Measurements from ENCODE around the gene METTL1.

The METTL1 gene

DNA sequence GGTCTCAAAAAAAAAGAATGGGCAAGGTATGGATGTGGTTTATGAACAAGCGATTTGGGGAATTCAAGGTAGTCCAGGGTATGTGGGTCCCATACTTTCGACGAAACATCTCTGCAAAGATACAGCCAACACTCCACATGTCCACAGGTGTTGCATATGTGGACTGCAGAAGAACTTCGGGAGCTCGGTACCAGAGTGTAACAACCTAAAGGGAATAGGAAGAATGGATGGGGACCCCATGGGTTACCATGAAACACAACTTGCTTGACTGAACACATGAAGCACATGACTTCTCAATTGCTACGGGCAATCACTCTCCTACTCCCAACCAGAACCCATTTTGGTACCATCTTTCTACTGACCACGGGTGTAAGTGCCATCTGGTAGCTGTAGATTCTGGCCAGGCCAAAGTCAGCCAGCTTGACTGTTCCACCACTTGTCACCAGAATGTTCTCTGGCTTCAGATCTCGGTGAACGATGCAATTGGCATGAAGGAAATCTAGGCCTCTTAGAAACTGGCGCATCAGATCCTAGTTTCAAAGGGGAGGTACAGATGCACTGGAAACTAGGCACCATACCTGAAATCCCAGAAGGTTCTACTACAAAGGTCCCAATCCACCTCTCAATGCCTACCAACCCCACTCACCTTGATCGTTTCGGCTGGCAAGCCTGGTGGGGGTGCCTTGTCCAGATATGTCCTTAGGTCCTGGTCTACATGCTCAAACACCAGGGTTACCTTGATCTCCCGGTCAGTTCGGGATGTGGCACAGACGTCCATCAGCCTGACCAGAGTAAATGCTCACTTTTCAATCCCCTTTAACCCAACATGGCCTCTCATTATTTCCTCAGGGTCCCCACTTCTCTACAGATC, 21.1 kb downstream of the METTL1 start:
- Mint-ChIP-seq H3K36me3 (ENCODE audit: low read depth) (peaks cover 62% of the 10 kb centered on the region), H3K9me3 (no peaks in the 10 kb centered on the region), H3K27me3 (peaks cover 7% of the 10 kb centered on the region), H3K4me3 (peak overlapping the region; percentile 81), H3K4me1 (ENCODE audit: low read depth) (peaks cover 66% of the 10 kb centered on the region), H3K27ac (peak overlapping the region; percentile 83)
- intact Hi-C loops (cut with micrococcal nuclease) = loop anchor here (5.0 kb wide), 1 partner anchor 203 kb away; the partner anchor contains the start of gene DCTN2

DNA sequence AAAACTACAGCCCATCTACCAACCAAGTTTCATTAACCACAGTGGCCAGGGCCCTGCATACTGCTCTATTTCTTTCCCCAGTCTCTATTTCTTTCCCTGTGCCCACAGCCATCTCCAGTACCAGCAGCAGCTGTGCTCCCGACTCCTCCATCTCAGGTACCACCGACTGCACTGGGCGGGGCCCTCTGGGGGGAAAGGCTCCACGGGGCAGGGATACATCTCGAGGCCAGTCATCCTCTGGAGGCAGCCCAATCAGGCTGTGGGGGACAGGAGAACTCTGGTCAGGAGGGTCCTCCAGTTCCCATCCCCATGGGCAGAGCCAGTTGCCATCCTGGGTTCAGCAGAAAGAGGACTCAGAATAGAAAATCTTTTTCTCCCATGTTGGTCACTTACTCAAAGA, 22.8 kb downstream of the METTL1 start:
- Mint-ChIP-seq H3K4me3 (no peak overlapping the region), H3K36me3 (ENCODE audit: low read depth) (peaks cover 73% of the 10 kb centered on the region), H3K27me3 (no peaks in the 10 kb centered on the region), H3K4me1 (ENCODE audit: low read depth) (peaks cover 68% of the 10 kb centered on the region), H3K9me3 (no peaks in the 10 kb centered on the region), H3K27ac (no peak overlapping the region)
- intact Hi-C loops (cut with micrococcal nuclease) = no loop called here

DNA sequence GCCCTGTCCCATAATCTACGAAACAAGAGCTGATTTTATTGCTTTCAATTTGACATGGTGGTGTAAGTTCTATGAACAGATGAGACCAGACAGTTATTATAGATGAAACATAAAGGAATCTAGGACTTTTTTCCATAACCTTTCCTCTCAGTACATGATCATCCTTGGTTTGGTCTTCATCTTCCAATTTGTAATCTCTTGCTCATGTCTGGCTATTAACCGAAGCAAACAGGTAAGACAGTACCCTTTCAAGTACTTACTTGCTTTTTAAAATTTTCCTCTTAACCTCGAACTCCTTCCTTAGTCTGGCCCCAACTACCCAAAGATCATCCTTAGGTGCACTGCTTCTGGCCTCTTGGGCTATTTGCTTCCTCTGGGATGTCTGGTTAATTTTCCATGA, 25.9 kb downstream of the METTL1 start:
- Mint-ChIP-seq H3K4me1 (ENCODE audit: low read depth) (peaks cover 60% of the 10 kb centered on the region), H3K9me3 (no peaks in the 10 kb centered on the region), H3K36me3 (ENCODE audit: low read depth) (peaks cover 61% of the 10 kb centered on the region), H3K27ac (peak overlapping the region; percentile 99), H3K4me3 (peak overlapping the region; percentile 96), H3K27me3 (no peaks in the 10 kb centered on the region)
- intact Hi-C loops (cut with micrococcal nuclease) = no loop called here

DNA sequence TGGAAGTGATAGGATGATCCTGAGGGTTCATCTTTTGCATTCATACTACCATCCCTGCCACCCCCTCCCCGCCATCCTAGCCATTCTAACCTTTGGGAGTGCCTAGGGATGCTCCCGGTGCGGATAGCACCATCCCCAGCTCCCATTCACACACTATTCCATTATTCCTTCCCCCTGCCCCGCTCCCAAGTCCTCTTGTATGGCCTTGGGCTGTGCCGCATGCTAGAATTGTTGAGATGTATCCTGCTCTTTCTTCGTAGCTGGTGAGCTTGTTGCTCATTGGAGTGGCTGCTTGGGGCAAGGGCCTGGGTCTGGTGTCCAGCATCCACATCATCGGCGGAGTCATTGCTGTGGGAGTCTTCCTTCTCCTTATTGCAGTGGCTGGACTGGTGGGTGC, 26.4 kb downstream of the METTL1 start:
- no peaks in the 10 kb centered on the region for H3K27me3 Mint-ChIP-seq
- peak overlapping the region; percentile 99 for H3K27ac Mint-ChIP-seq
- H3K4me1 Mint-ChIP-seq (ENCODE audit: low read depth) = peaks cover 60% of the 10 kb centered on the region
- H3K9me3 Mint-ChIP-seq = no peaks in the 10 kb centered on the region
- peak overlapping the region; percentile 96 for H3K4me3 Mint-ChIP-seq
- intact Hi-C loops (cut with micrococcal nuclease) = no loop called here
- H3K36me3 Mint-ChIP-seq (ENCODE audit: low read depth) = peaks cover 56% of the 10 kb centered on the region

DNA sequence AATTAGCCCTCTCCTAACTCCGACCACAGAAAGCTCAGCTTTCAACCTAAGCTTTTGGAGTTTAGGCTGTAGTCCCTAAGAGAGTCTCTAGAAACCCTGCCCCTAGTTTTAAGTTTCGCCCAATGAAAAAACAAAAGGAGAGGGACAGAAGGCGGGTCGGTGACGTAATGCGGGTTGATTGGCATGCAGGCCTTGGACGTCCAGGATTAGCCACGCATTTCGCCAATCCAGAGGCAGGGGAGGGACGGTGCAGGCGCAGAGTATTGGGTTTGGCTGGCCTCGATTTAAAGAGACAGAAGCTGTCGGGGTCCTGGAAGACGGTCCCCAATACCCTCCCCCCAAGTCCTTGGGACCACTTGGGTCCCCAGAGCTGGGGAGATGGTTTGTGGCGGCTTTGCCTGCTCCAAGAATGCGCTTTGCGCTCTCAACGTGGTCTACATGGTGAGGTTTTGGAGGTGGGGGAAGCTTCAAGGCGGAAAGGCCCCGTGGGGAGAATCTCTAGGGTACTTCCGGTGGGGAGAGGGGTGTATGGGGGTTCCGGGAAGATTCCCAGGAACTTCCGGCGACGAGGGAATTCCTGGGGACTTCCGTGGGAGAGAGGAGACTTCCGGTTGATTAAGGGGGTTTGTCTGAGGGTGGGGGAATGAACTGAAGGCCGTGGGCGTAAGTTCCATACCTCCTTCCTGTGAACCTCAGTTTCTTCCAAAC, 27.0 kb downstream of the METTL1 start, which contains the start of gene TSPAN31:
Gene TSPAN31, plus strand, starts transcription at position 263 of the 708 bp plus-strand sequence. Its CDS starts 116 bp downstream, at position 379.
- peak within 1 kb of the TSS; percentile 96 for H3K4me3 Mint-ChIP-seq
- intact Hi-C loops (cut with micrococcal nuclease) = loop anchor here (5.0 kb wide), 1 partner anchor 163 kb away; no protein-coding TSS in a partner anchor
- peaks cover 60% of the 10 kb centered on the region for H3K4me1 Mint-ChIP-seq (ENCODE audit: low read depth)
- H3K27me3 Mint-ChIP-seq = no peaks in the 10 kb centered on the region
- H3K27ac Mint-ChIP-seq = peak within 1 kb of the TSS; percentile 99
- H3K36me3 Mint-ChIP-seq (ENCODE audit: low read depth) = peaks cover 51% of the 10 kb centered on the region
- H3K9me3 Mint-ChIP-seq = no peaks in the 10 kb centered on the region

DNA sequence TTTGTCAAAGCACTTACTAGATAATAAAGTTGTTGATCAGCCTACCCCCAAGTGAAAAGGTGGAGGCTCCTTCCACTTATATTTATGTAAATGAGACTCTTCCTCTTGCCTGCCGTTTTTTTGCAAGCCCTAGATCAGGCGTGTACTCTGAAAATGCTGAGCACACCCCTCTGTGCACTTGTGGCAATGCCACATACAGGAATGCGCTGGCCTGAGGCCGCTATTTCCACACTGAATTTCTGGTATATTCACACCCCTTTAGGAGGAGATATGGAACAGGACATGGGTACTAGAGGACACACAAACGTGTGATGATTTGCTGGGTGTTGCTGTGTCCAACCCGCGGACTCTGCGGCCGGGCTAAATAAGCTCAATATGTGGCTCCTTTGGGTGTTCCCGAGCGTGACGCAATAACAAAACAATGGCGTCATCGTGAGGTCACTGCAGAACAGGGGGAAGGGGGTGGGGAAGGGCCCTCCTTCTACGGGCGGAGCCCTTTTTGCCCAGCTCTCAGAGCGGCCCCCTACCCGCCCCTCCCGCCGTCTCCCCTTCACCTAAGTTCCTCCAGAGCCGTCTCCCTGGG, 27.6 kb downstream of the METTL1 start:
- Mint-ChIP-seq H3K9me3 (no peaks in the 10 kb centered on the region), H3K27me3 (no peaks in the 10 kb centered on the region), H3K4me1 (ENCODE audit: low read depth) (peaks cover 66% of the 10 kb centered on the region), H3K4me3 (peak overlapping the region; percentile 96), H3K27ac (peak overlapping the region; percentile 99), H3K36me3 (ENCODE audit: low read depth) (peaks cover 45% of the 10 kb centered on the region)
- intact Hi-C loops (cut with micrococcal nuclease) = loop anchor here (5.0 kb wide), 1 partner anchor 162 kb away; no protein-coding TSS in a partner anchor

DNA sequence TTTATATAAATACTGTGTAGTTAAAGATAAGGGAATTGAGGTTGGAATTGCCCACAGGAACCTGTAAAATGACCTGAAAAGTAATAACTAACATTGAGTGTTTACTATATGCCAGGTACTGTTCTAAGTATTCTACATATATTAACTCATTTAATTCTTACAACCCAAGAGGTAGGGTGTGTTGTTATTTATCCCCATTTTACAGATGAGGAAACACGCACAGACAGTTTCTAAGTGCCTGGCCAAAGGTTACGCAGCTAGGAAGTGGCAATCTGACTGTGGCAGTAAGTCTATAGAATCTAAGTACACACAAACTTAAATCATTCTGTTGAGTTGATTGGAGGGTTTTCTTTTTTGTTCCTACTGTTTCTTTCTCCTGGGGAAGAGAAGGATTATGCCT, 28.1 kb downstream of the METTL1 start:
- H3K4me1 Mint-ChIP-seq (ENCODE audit: low read depth) = peaks cover 65% of the 10 kb centered on the region
- H3K27ac Mint-ChIP-seq = peak overlapping the region; percentile 99
- no peaks in the 10 kb centered on the region for H3K9me3 Mint-ChIP-seq
- intact Hi-C loops (cut with micrococcal nuclease) = loop anchor here (5.0 kb wide), 1 partner anchor 161 kb away; no protein-coding TSS in a partner anchor
- H3K4me3 Mint-ChIP-seq = peak overlapping the region; percentile 96
- H3K36me3 Mint-ChIP-seq (ENCODE audit: low read depth) = peaks cover 40% of the 10 kb centered on the region
- no peaks in the 10 kb centered on the region for H3K27me3 Mint-ChIP-seq

DNA sequence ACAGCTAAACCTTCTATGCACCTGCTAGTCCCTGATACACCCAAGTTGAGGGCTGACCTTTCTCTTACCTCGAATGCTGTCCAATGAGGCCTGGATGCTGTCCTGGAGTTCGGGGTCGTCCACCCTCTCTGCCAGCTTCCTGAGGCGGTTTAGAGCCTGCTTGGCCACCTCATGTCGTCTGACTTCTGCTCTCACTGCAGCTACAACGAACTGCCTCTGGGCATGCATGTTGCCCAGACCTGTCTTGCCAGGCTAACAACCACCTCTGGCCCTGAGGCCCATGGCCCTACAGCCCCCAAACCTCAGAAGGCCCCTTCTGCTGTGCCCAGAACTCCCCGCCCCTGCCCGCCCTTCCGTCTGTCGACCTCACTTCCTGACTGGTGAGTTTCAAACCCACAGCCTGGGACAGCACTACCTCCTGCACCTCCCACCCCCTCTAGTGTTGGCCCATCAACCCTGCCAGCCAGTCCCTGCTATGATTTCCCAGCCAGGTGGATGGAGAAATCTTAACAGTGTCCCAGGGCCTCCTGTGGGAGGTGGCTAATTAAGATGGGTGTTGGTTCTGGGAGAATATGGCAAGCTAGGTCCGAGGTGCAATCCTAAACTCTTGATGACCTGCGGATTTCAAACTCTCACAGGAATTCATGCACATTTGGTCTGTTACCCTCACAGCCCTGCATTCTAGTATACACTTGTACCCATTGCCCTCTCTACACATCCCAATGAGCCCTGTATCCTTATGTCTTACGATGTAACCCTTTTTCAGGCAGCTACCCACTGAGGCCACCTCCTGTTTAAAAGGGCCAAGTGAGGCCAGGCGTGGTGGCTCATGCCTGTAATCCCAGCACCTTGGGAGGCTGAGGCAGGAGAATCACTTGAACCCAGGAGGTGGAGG, 29.8 kb downstream of the METTL1 start:
- no peaks in the 10 kb centered on the region for H3K9me3 Mint-ChIP-seq
- peaks cover 26% of the 10 kb centered on the region for H3K36me3 Mint-ChIP-seq (ENCODE audit: low read depth)
- peak overlapping the region; percentile 84 for H3K27ac Mint-ChIP-seq
- no peaks in the 10 kb centered on the region for H3K27me3 Mint-ChIP-seq
- intact Hi-C loops (cut with micrococcal nuclease) = loop anchor here (5.0 kb wide), 1 partner anchor 160 kb away; no protein-coding TSS in a partner anchor
- peak overlapping the region; percentile 85 for H3K4me3 Mint-ChIP-seq
- peaks cover 62% of the 10 kb centered on the region for H3K4me1 Mint-ChIP-seq (ENCODE audit: low read depth)

DNA sequence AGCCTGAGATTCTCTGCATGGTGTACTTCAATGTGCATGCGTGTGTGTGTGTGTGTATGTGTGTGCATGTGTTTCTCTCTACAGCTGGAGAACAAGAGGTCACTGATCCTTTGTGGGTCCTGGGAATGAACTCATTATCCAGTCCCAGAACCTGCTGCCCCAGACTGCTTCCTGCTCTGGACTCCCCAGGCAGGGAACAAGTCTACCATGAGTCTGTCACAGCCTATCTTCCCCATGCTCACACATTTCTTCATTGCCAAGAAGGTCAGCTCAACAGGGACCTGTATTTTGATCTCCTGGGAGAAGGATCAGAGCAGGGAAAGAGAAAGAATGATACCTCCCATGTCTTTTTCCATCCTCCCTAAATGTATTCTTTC, 30.5 kb downstream of the METTL1 start:
- Mint-ChIP-seq H3K36me3 (ENCODE audit: low read depth) (peaks cover 26% of the 10 kb centered on the region), H3K27me3 (no peaks in the 10 kb centered on the region), H3K4me3 (peak overlapping the region; percentile 85), H3K4me1 (ENCODE audit: low read depth) (peaks cover 55% of the 10 kb centered on the region), H3K27ac (peak overlapping the region; percentile 84), H3K9me3 (no peaks in the 10 kb centered on the region)
- intact Hi-C loops (cut with micrococcal nuclease) = loop anchor here (5.0 kb wide), 1 partner anchor 159 kb away; no protein-coding TSS in a partner anchor

DNA sequence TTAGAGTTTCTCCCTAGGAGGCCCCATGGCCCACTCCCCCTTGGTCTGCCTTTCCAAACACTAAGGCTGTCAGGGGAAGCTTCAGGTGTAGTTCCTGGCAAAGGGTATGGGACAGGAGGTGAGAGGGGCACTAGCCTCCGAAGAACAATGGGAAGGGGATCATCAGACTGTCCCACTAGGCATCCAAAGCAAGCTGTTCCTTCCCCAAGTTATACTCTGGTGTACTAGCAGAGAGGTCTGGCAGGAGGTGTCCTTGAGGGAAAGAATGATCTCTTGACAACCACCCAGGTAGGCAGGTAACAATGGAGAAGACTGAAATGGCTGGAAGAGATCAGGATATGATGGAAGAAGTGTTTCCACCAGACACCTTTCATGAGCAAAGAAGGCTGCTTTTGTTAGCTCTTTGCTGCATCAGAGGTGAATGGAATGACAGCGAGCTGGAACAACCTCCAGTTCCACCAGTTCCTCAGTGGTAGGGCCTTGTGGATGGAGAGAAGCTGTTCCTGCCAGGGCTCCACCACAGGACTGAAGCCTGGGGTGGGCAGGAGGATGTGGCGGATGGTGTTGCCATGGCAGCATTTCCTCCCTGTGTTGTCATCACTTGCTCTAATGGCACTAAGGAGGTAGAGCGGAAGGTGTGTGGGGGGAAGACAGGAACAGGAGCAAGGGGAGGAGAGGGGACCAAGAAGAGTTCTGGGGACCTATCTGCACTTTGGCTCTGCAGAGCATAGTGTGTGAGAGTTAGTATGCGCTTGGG, 31.1 kb downstream of the METTL1 start:
- Mint-ChIP-seq H3K27ac (peak overlapping the region; percentile 84), H3K9me3 (no peaks in the 10 kb centered on the region), H3K4me1 (ENCODE audit: low read depth) (peaks cover 49% of the 10 kb centered on the region), H3K27me3 (no peaks in the 10 kb centered on the region), H3K4me3 (peak overlapping the region; percentile 85), H3K36me3 (ENCODE audit: low read depth) (peaks cover 25% of the 10 kb centered on the region)
- intact Hi-C loops (cut with micrococcal nuclease) = loop anchor here (5.0 kb wide), 1 partner anchor 159 kb away; no protein-coding TSS in a partner anchor

DNA sequence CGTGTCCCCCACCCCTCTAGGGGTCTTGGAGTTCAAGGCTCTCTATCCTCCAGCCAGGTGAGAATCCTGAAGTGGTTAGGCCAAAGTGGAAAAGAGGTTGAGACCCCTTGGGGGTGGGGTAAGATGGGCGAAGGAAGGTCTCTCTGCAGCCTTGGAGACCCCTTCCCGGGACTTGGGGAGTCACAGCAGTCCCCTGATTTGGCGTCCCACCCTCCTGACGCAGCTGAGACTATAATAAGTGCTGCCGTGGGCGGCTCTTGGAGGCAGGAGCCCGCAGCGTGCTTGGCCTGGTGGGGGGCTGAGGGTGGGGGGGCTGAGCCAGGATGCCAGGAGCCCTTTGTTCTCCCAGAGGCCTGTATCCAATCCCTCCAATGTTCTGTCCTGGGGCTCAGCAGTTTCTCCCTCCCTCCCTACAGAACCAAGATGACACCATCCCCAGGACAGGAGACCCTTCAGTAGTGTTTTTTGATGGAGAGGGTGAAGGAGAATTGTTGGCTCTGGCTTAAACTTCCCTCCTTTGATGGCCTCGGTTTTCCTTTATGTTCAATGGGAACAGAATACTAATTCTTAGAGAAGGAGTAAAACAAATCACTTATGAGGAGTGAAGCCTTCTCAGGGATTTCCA, 31.9 kb downstream of the METTL1 start:
- intact Hi-C loops (cut with micrococcal nuclease) = loop anchor here (5.0 kb wide), 1 partner anchor 158 kb away; no protein-coding TSS in a partner anchor
- H3K27ac Mint-ChIP-seq = no peak overlapping the region
- peaks cover 43% of the 10 kb centered on the region for H3K4me1 Mint-ChIP-seq (ENCODE audit: low read depth)
- H3K36me3 Mint-ChIP-seq (ENCODE audit: low read depth) = peaks cover 24% of the 10 kb centered on the region
- no peaks in the 10 kb centered on the region for H3K9me3 Mint-ChIP-seq
- peak overlapping the region; percentile 10 for H3K4me3 Mint-ChIP-seq
- no peaks in the 10 kb centered on the region for H3K27me3 Mint-ChIP-seq

DNA sequence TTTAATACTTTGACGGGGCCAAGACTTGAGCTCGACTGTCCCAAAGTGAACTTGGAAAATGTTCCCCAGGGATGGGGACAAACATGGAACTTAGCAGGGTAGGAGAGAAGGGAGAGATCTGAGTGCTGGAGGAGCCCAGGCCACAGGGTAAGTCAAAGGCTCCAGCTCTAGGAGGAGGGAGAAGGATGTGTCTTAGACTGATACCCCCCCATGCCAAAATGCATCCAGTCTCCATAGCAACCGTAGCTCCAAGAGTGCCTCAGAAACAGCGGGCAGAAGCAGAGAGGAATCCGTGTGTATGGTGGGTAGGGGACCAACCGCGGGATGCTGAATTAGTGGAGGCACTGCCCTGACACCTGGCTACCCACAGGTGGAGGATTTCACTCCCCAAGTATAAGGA, 32.5 kb downstream of the METTL1 start:
- Mint-ChIP-seq H3K36me3 (ENCODE audit: low read depth) (peaks cover 27% of the 10 kb centered on the region), H3K27me3 (no peaks in the 10 kb centered on the region), H3K4me1 (ENCODE audit: low read depth) (peaks cover 41% of the 10 kb centered on the region), H3K27ac (no peak overlapping the region), H3K9me3 (no peaks in the 10 kb centered on the region), H3K4me3 (no peak overlapping the region)
- intact Hi-C loops (cut with micrococcal nuclease) = no loop called here

Data from dendritic cell treated with granulocyte-macrophage colony-stimulating factor and Interleukin-4, amounts not matched to agents 40 ng/mL and 50 ng/mL, for 4 days (primary cell).